HepG2 (cell line): ENCODE data around the gene EIF1. TPM values are rescaled to one million over a fixed set of nuclear protein-coding genes. Genes with fewer than 3 reads are reported as not detected.

Experiments
- ARID3A ChIP-seq: IDR thresholded peaks from 2 replicates; pipeline ENCODE4 v1.6.1; 2012; ENCODE audit warnings: low read depth, low read length, improper control_type of control experiment
- CHD4 ChIP-seq: fragments of 200-600 bp; sonication (generic); IDR thresholded peaks from 2 replicates; pipeline ENCODE4 v1.7.0; 2017; ENCODE audit warnings: mild to moderate bottlenecking, low read length, borderline replicate concordance
- GLI4 ChIP-seq: sonication (generic); formaldehyde crosslinking; IDR thresholded peaks from 2 replicates; pipeline ENCODE4 v1.5.1; 2020; ENCODE audit warnings: missing genetic modification reagents, mild to moderate bottlenecking, moderate library complexity, borderline replicate concordance
- MXD4 ChIP-seq: IDR thresholded peaks from 2 replicates; pipeline ENCODE4 v1.6.1; 2016; ENCODE audit warnings: mild to moderate bottlenecking, missing biosample characterization, missing genetic modification reagents
- REL ChIP-seq: sonication (generic); formaldehyde crosslinking; conservative IDR thresholded peaks from 2 replicates; pipeline ENCODE4 v1.8.0; 2022; ENCODE audit warnings: mild to moderate bottlenecking, missing genetic modification reagents, moderate library complexity
- SALL1 ChIP-seq: sonication (generic); formaldehyde crosslinking; IDR thresholded peaks from 2 replicates; pipeline ENCODE4 v1.8.0; 2022; ENCODE audit warnings: mild to moderate bottlenecking, missing genetic modification reagents
- SPEN ChIP-seq: sonication (generic); formaldehyde crosslinking; IDR thresholded peaks from 2 replicates; pipeline ENCODE4 v1.5.1; 2020; ENCODE audit warnings: low read depth, mild to moderate bottlenecking, missing genetic modification reagents
- TEAD2 ChIP-seq: sonication (generic); formaldehyde crosslinking; IDR thresholded peaks from 2 replicates; pipeline ENCODE4 v1.9.0; 2021; ENCODE audit warnings: missing genetic modification reagents
- THYN1 ChIP-seq: sonication (generic); formaldehyde crosslinking; IDR thresholded peaks from 2 replicates; pipeline ENCODE4 v1.8.1; 2023; ENCODE audit warnings: low read depth, mild to moderate bottlenecking, moderate library complexity, missing genetic modification reagents, borderline replicate concordance
- ZBTB3 ChIP-seq: sonication (generic); formaldehyde crosslinking; IDR thresholded peaks from 2 replicates; pipeline ENCODE4 v1.4.0; 2020; ENCODE audit warnings: low read depth, mild to moderate bottlenecking, moderate library complexity, missing genetic modification reagents, borderline replicate concordance
- ZC3H13 ChIP-seq: sonication (generic); formaldehyde crosslinking; IDR thresholded peaks from 2 replicates; pipeline ENCODE4 v1.8.1; 2023; ENCODE audit warnings: mild to moderate bottlenecking, missing genetic modification reagents, moderate library complexity
- ZNF263 ChIP-seq: sonication (generic); formaldehyde crosslinking; IDR thresholded peaks from 2 replicates; pipeline ENCODE4 v1.4.0; 2020; ENCODE audit warnings: missing genetic modification reagents
- ZNF607 ChIP-seq: sonication (generic); formaldehyde crosslinking; IDR thresholded peaks from 2 replicates; pipeline ENCODE4 v1.5.1; 2020; ENCODE audit warnings: missing genetic modification reagents, mild to moderate bottlenecking, borderline replicate concordance
- ZNF629 ChIP-seq: sonication (generic); formaldehyde crosslinking; conservative IDR thresholded peaks from 2 replicates; pipeline ENCODE4 v1.5.0; 2020; ENCODE audit warnings: missing genetic modification reagents
- ZNF841 ChIP-seq: sonication (generic); formaldehyde crosslinking; IDR thresholded peaks from 2 replicates; pipeline ENCODE4 v1.8.1; 2023; ENCODE audit warnings: missing genetic modification reagents, borderline replicate concordance
- polyA plus RNA-seq, 8 experiments: library from polyadenylated mRNA; depleted of rRNA in 3 of 8; stranded (reverse) in 7 of 8; unstranded in 1 of 8; fragments of >200 nt; fragmentation: Illumina TruSeq in 4 of 8; extraction: Trizol in 4 of 8; gene quantifications; 2 replicates each; pipeline versions ENCODE4 v1.2.1 to v1.2.3, GENCODE V29; 2011 to 2016; ENCODE audit warnings: low read depth in 4 of 8, missing spikeins in 1 of 8, mixed read lengths in 1 of 8; ENCODE audit not compliant: insufficient read depth in 1 of 8
- total RNA-seq, 5 experiments: library from RNA; depleted of rRNA; stranded (reverse); fragments of >200 nt; fragmentation: Illumina TruSeq; extraction: Trizol; gene quantifications; 2 replicates each; pipeline ENCODE4 v1.2.3, GENCODE V29; 2016; ENCODE audit warnings: low read depth in 1 of 5
- TF ChIP-seq, protein P1 (sequence below): sonication (generic); formaldehyde crosslinking; IDR thresholded peaks from 2 replicates; pipeline ENCODE4 v1.9.0; 2022; ENCODE audit warnings: missing genetic modification reagents, mild to moderate bottlenecking, borderline replicate concordance
- TF ChIP-seq, protein P2 (sequence below): IDR thresholded peaks from 2 replicates; pipeline ENCODE4 v1.6.1; 2016; ENCODE audit warnings: low read depth, borderline replicate concordance

The EIF1 gene
- total and polyA plus RNA-seq, 2 of the 13 experiments (the other 11 are each of a cell fraction or from before 2014, with no cell fraction given) = 147 to 517 TPM

GRCh38 chr17:41666708-41667279, 21.9 kb upstream of the EIF1 start (continued):
- TF ChIP-seq, protein P1, sequence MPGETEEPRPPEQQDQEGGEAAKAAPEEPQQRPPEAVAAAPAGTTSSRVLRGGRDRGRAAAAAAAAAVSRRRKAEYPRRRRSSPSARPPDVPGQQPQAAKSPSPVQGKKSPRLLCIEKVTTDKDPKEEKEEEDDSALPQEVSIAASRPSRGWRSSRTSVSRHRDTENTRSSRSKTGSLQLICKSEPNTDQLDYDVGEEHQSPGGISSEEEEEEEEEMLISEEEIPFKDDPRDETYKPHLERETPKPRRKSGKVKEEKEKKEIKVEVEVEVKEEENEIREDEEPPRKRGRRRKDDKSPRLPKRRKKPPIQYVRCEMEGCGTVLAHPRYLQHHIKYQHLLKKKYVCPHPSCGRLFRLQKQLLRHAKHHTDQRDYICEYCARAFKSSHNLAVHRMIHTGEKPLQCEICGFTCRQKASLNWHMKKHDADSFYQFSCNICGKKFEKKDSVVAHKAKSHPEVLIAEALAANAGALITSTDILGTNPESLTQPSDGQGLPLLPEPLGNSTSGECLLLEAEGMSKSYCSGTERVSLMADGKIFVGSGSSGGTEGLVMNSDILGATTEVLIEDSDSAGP = peak; percentile 79; the same call in 1 of the 2 replicates
- TF ChIP-seq ARID3A = peak; percentile 16; the same call in 1 of the 2 replicates
- TF ChIP-seq REL (CRISPR knock-in tag) = no peak
- no peak for TF ChIP-seq SPEN (CRISPR knock-in tag)
- no peak for TF ChIP-seq ZNF841
- no peak for TF ChIP-seq THYN1
- TF ChIP-seq TEAD2 (CRISPR knock-in tag) = 0 out of 2 replicates have a peak, but pooled peaks have one; percentile 9
- 0 out of 2 replicates have a peak, but pooled peaks have one; percentile 40 for TF ChIP-seq GLI4
- no peak for TF ChIP-seq ZC3H13 (CRISPR knock-in tag)
- TF ChIP-seq MXD4 = 0 out of 2 replicates have a peak, but pooled peaks have one; percentile 44
- TF ChIP-seq ZNF607 (CRISPR knock-in tag) = no peak
- TF ChIP-seq ZBTB3 (CRISPR knock-in tag) = no peak
- TF ChIP-seq, protein P2, sequence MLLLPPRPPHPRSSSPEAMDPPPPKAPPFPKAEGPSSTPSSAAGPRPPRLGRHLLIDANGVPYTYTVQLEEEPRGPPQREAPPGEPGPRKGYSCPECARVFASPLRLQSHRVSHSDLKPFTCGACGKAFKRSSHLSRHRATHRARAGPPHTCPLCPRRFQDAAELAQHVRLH = peak; percentile 32; the same call in 1 of the 2 replicates
- TF ChIP-seq ZNF629 (CRISPR knock-in tag) = peak; percentile 18; the same call in 1 of the 2 replicates
- TF ChIP-seq SALL1 = peak; percentile 42; the same call in 1 of the 2 replicates
- no peak for TF ChIP-seq CHD4
- peak; percentile 51 for TF ChIP-seq ZNF263
